ENCODE results near the gene COPA.
A peak's percentile ranks its signal among the peaks of the same experiment; 100 is the strongest.
"Not testable (repeated sequence)": the region's sequence is repeated elsewhere in the genome, so short reads cannot be mapped to it uniquely, and the experiment has no call there.

The COPA gene

GRCh38 chr1:160328184-160328583 is 14.9 kb downstream of the COPA start:
- DNase-seq (ENCODE audit: low read depth in 2 of 2): no peak

- DNase-seq (ENCODE audit: low read depth in 2 of 2): no peak
Observed at GRCh38 chr1:160326418-160326817, 16.6 kb downstream of the COPA start.

- DNase-seq (ENCODE audit: low read depth in 2 of 2): no peak
Observed at GRCh38 chr1:160325252-160325651, 17.8 kb downstream of the COPA start.

GRCh38 chr1:160322831-160323230 is 20.2 kb downstream of the COPA start:
- no peak for DNase-seq (ENCODE audit: low read depth in 2 of 2)

GRCh38 chr1:160315359-160315758 is 27.7 kb downstream of the COPA start:
- DNase-seq (ENCODE audit: low read depth in 2 of 2): no peak

- DNase-seq (ENCODE audit: low read depth in 2 of 2): no peak
Observed at GRCh38 chr1:160309571-160309970, 33.5 kb downstream of the COPA start.

- no peak for DNase-seq (ENCODE audit: low read depth in 2 of 2)
Observed at GRCh38 chr1:160309185-160309557, 33.9 kb downstream of the COPA start.

GRCh38 chr1:160308451-160309184 is 34.4 kb downstream of the COPA start:
- DNase-seq (ENCODE audit: low read depth in 2 of 2): no peak

- DNase-seq (ENCODE audit: low read depth in 2 of 2): no peak
Observed at GRCh38 chr1:160307118-160307791, 35.8 kb downstream of the COPA start.

- DNase-seq (ENCODE audit: low read depth in 2 of 2): no peak
Observed at GRCh38 chr1:160300173-160300572, 42.9 kb downstream of the COPA start.

GRCh38 chr1:160296036-160296435 is 47.0 kb downstream of the COPA start:
- DNase-seq (ENCODE audit: low read depth in 2 of 2): no peak

- no peak for DNase-seq (ENCODE audit: low read depth in 2 of 2)
Observed at GRCh38 chr1:160293020-160293968, 49.8 kb downstream of the COPA start.

GRCh38 chr1:160291248-160292220 is 51.5 kb downstream of the COPA start:
- DNase-seq (ENCODE audit: low read depth in 2 of 2): peak; percentile 36 to 39

GRCh38 chr1:160287769-160288168 is 55.3 kb downstream of the COPA start:
- DNase-seq (ENCODE audit: low read depth in 2 of 2): not testable (repeated sequence)

GRCh38 chr1:160285506-160285905 is 57.5 kb downstream of the COPA start:
- DNase-seq (ENCODE audit: low read depth in 2 of 2): no peak

GRCh38 chr1:160284782-160285344 is 58.2 kb downstream of the COPA start, which contains the start of gene PEX19:
Gene PEX19 (minus strand): TSS chr1:160285133. CDS start chr1:160285124, 9 bp downstream.
- peak; percentile 82 to 89 for DNase-seq (ENCODE audit: low read depth in 2 of 2)

GRCh38 chr1:160284220-160284781 is 58.7 kb downstream of the COPA start:
- DNase-seq (ENCODE audit: low read depth in 2 of 2): no peak

GRCh38 chr1:160282807-160283206 is 60.2 kb downstream of the COPA start:
- DNase-seq (ENCODE audit: low read depth in 2 of 2): no peak

- no peak for DNase-seq (ENCODE audit: low read depth in 2 of 2)
Observed at GRCh38 chr1:160277987-160278386, 65.1 kb downstream of the COPA start.

- no peak for DNase-seq (ENCODE audit: low read depth in 2 of 2)
Observed at GRCh38 chr1:160277330-160277729, 65.7 kb downstream of the COPA start.

Measured in stimulated activated CD4-positive, alpha-beta T cell treated with anti-CD3 and anti-CD28 coated beads, Interleukin-1b, Interleukin-23, amount 100 ng/mL, for 1 hour (primary cell).